OCI-LY7 (cell line): ENCODE results near the gene SYNGR2. TPM values are rescaled to one million over a fixed set of nuclear protein-coding genes. Genes with fewer than 3 reads are reported as not detected.
"Not testable (repeated sequence)": the region's sequence is repeated elsewhere in the genome, so short reads cannot be mapped to it uniquely, and the experiment has no call there.

Source experiments
- BruUV-seq: library from RNA; stranded (reverse); fragments of 400-500 nt; replicated peaks from 2 replicates; lab custom pipeline; 2021; lab: Mats Ljungman, UMichigan
- CTCF ChIA-PET: fragments of 300-600 bp; sonication (Branson Sonifier 250); formaldehyde crosslinking; loops from one replicate; lab custom pipeline; 2022; ENCODE audit warnings: antibody characterized with exemption; ENCODE audit not compliant: unreplicated experiment; lab: Charles Lee
- POLR2A ChIA-PET: fragments of 300-600 bp; sonication (Branson Sonifier 250); formaldehyde crosslinking; loops from one replicate; lab custom pipeline; 2022; ENCODE audit warnings: antibody characterized with exemption; lab: Charles Lee
- DNase-seq: peaks from one replicate; pipeline ENCODE4 v3.0.0-alpha.2; 2015; ENCODE audit warnings: low spot score
- H2AFZ ChIP-seq: fragments of 200-600 bp; sonication (generic), shearing (Covaris generic); 2 replicates; pipeline ENCODE4 v1.6.1; 2014; ENCODE audit warnings: mild to moderate bottlenecking, antibody characterized with exemption, low read length, moderate library complexity
- H3K27ac ChIP-seq: fragments of 200-600 bp; sonication (generic); 2 replicates; pipeline ENCODE4 v1.5.1; 2014; ENCODE audit warnings: mixed run types, low read depth, mild to moderate bottlenecking, moderate library complexity, low read length, inconsistent platforms; ENCODE audit not compliant: poor library complexity, severe bottlenecking
- H3K36me3 ChIP-seq: fragments of 200-600 bp; sonication (generic); 2 replicates; pipeline ENCODE4 v1.6.1; 2014; ENCODE audit warnings: mild to moderate bottlenecking, antibody characterized with exemption, low read length, moderate library complexity, mixed read lengths; ENCODE audit not compliant: insufficient read depth
- H3K4me1 ChIP-seq: fragments of 200-600 bp; sonication (generic); 2 replicates; pipeline ENCODE4 v1.5.1; 2014; ENCODE audit warnings: mild to moderate bottlenecking, low read length; ENCODE audit not compliant: insufficient read depth, poor library complexity, severe bottlenecking
- H3K4me2 ChIP-seq: fragments of 200-600 bp; sonication (generic); 2 replicates; pipeline ENCODE4 v1.6.1; 2014; ENCODE audit warnings: mild to moderate bottlenecking, low read length
- H3K4me3 ChIP-seq: fragments of 200-600 bp; sonication (generic); 2 replicates; pipeline ENCODE4 v1.5.1; 2014; ENCODE audit warnings: mild to moderate bottlenecking, low read depth, low read length; ENCODE audit not compliant: poor library complexity, severe bottlenecking
- H3K79me2 ChIP-seq: fragments of 200-600 bp; sonication (generic); 2 replicates; pipeline ENCODE4 v1.6.1; 2016; ENCODE audit warnings: low read depth, mild to moderate bottlenecking, low read length, moderate library complexity, mixed read lengths; ENCODE audit not compliant: insufficient read depth
- H3K9me2 ChIP-seq: fragments of 200-600 bp; sonication (generic); 2 replicates; pipeline ENCODE4 v1.6.1; 2016; ENCODE audit warnings: mild to moderate bottlenecking, low read length, mixed read lengths; ENCODE audit not compliant: insufficient read depth
- H3K9me3 ChIP-seq: fragments of 200-600 bp; sonication (generic); 2 replicates; pipeline ENCODE4 v1.6.1; 2014; ENCODE audit warnings: mild to moderate bottlenecking, mixed run types, low read length, mixed read lengths
- H4K20me1 ChIP-seq: fragments of 200-600 bp; sonication (generic); 2 replicates; pipeline ENCODE4 v1.6.1; 2014; ENCODE audit warnings: mild to moderate bottlenecking, antibody characterized with exemption, low read length, moderate library complexity, mixed read lengths; ENCODE audit not compliant: insufficient read depth
- EZH2phosphoT487 ChIP-seq: fragments of 200-600 bp; sonication (generic); IDR thresholded peaks from 2 replicates; pipeline ENCODE4 v1.6.1; 2018; ENCODE audit warnings: low read depth, borderline replicate concordance, mild to moderate bottlenecking, mixed run types, antibody characterized with exemption, low read length, moderate library complexity, mixed read lengths
- intact Hi-C: fragments of 100-400 bp; cut with micrococcal nuclease; formaldehyde crosslinking; loops from one replicate; pipeline ENCODE4 v1.10.0; 2022; ENCODE audit not compliant: unreplicated experiment
- total RNA-seq, 2 experiments: library from RNA; depleted of rRNA in 1 of 2; stranded (reverse); fragments of >200 nt in 1 of 2; shearing (Covaris generic) in 1 of 2; gene quantifications; 2 replicates each; pipeline ENCODE4 v1.2.3, GENCODE V29; 2014 to 2022
- TF ChIP-seq, protein P1 (sequence below): fragments of 200-600 bp; sonication (generic); conservative IDR thresholded peaks from 2 replicates; pipeline ENCODE4 v1.5.1; 2014; ENCODE audit warnings: mild to moderate bottlenecking, antibody characterized with exemption, low read length, moderate library complexity, mixed read lengths

SYNGR2 gene
- total RNA-seq, 2 experiments from 2014 or later, result 35.4 to 44.9 TPM

GRCh38 chr17:78138204-78139060, 29.9 kb upstream of the SYNGR2 start:
- intact Hi-C loops, result no loop called here
- DNase-seq, result no peak
- ChIA-PET CTCF (interaction anchor here (0.7 kb wide), 1 partner anchor 15 kb away, joined by 3 read pairs; no protein-coding TSS in a partner anchor), POLR2A (interaction anchor here (0.5 kb wide), 1 partner anchor 56 kb away, joined by 3 read pairs; no protein-coding TSS in a partner anchor)
- no TSS peak for BruUV-seq
- Histone ChIP-seq H2AFZ (no peak overlapping the region), H3K4me2 (no peak overlapping the region), H4K20me1 (no peaks in the 10 kb centered on the region), H3K4me1 (peaks cover 25% of the 10 kb centered on the region), H3K79me2 (no peaks in the 10 kb centered on the region), H3K4me3 (no peak overlapping the region), H3K9me3 (no peaks in the 10 kb centered on the region), H3K9me2 (no peaks in the 10 kb centered on the region), H3K36me3 (peaks cover 55% of the 10 kb centered on the region), H3K27ac (no peak overlapping the region)
- TF ChIP-seq, protein P1, sequence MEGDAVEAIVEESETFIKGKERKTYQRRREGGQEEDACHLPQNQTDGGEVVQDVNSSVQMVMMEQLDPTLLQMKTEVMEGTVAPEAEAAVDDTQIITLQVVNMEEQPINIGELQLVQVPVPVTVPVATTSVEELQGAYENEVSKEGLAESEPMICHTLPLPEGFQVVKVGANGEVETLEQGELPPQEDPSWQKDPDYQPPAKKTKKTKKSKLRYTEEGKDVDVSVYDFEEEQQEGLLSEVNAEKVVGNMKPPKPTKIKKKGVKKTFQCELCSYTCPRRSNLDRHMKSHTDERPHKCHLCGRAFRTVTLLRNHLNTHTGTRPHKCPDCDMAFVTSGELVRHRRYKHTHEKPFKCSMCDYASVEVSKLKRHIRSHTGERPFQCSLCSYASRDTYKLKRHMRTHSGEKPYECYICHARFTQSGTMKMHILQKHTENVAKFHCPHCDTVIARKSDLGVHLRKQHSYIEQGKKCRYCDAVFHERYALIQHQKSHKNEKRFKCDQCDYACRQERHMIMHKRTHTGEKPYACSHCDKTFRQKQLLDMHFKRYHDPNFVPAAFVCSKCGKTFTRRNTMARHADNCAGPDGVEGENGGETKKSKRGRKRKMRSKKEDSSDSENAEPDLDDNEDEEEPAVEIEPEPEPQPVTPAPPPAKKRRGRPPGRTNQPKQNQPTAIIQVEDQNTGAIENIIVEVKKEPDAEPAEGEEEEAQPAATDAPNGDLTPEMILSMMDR, result no peak
- TF ChIP-seq EZH2phosphoT487, result no peak

DNA sequence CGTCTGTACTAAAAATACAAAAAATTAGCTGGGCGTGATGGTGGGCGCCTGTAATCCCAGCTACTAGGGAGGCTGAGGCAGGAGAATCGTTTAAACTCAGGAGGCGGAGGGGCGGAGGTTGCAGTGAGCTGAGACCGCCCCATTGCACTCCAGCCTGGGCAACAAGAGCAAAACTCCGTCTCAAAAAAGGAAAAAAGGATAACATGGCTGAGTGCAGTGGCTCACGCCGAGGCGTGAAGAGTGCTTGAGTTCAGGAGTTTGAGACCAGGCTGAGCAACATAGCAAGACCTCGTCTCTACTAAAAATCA, 28.6 kb upstream of the SYNGR2 start:
- CTCF ChIA-PET, result interaction anchor here (0.6 kb wide), 1 partner anchor 928 kb away, joined by 3 read pairs; no protein-coding TSS in a partner anchor
- Histone ChIP-seq H3K36me3 (peaks cover 44% of the 10 kb centered on the region), H3K4me1 (peaks cover 18% of the 10 kb centered on the region), H3K4me2 (peak overlapping the region; percentile 30; the same call in 1 of the 2 replicates)
- BruUV-seq, H3K4me3 ChIP-seq, H3K79me2 ChIP-seq, H3K27ac ChIP-seq, H4K20me1 ChIP-seq, H3K9me2 ChIP-seq, H2AFZ ChIP-seq, DNase-seq, H3K9me3 ChIP-seq, intact Hi-C loops: not testable (repeated sequence)
- POLR2A ChIA-PET, result interaction anchor here (0.6 to 1.3 kb wide), 5 partner anchors 8 to 104 kb away, joined by 3 to 4 read pairs (median 3); no protein-coding TSS in a partner anchor

- no peaks in the 10 kb centered on the region for H4K20me1 ChIP-seq
- no peak overlapping the region for H3K4me3 ChIP-seq
- peaks cover 20% of the 10 kb centered on the region for H3K4me1 ChIP-seq
- no peaks in the 10 kb centered on the region for H3K9me3 ChIP-seq
- TF ChIP-seq EZH2phosphoT487, result no peak
- TF ChIP-seq, protein P1, result no peak
- ChIA-PET CTCF (interaction anchor here (0.6 kb wide), 1 partner anchor 31 kb away, joined by 3 read pairs; no protein-coding TSS in a partner anchor), POLR2A (interaction anchor here (0.6 to 1.3 kb wide), 7 partner anchors 8 to 117 kb away, joined by 3 to 4 read pairs (median 3); no protein-coding TSS in a partner anchor)
- no peaks in the 10 kb centered on the region for H3K79me2 ChIP-seq
- intact Hi-C loops, result no loop called here
- DNase-seq, result peak; percentile 100
- H3K27ac ChIP-seq, result no peak overlapping the region
- peak overlapping the region; percentile 30; the same call in 1 of the 2 replicates for H3K4me2 ChIP-seq
- BruUV-seq, result TSS peak; percentile 40
- H2AFZ ChIP-seq, result no peak overlapping the region
- no peaks in the 10 kb centered on the region for H3K9me2 ChIP-seq
- peaks cover 38% of the 10 kb centered on the region for H3K36me3 ChIP-seq
These were observed 28.0 kb upstream of the SYNGR2 start for GRCh38 chr17:78140169-78141051.
